OCI-LY3 (cell line): Measurements from ENCODE around the gene CIB4.

Experiments
- CTCF ChIP-seq: fragments of 200-600, 300-600 bp; sonication (generic); IDR thresholded peaks from 2 replicates; pipeline ENCODE4 v1.5.1; 2014; ENCODE audit warnings: antibody characterized with exemption, low read length, low read depth
- EZH2phosphoT487 ChIP-seq: fragments of 200-600 bp; shearing (Covaris generic); IDR thresholded peaks from 2 replicates; pipeline ENCODE4 v1.6.1; 2018; ENCODE audit warnings: antibody characterized with exemption, mixed run types, low read depth

- TF ChIP-seq CTCF: no peak
- no peak for TF ChIP-seq EZH2phosphoT487
Measured at GRCh38 chr2:26576565-26577441, 64.4 kb downstream of the CIB4 start.
